ENCODE data around the gene MAS1L.

The MAS1L gene

DNA sequence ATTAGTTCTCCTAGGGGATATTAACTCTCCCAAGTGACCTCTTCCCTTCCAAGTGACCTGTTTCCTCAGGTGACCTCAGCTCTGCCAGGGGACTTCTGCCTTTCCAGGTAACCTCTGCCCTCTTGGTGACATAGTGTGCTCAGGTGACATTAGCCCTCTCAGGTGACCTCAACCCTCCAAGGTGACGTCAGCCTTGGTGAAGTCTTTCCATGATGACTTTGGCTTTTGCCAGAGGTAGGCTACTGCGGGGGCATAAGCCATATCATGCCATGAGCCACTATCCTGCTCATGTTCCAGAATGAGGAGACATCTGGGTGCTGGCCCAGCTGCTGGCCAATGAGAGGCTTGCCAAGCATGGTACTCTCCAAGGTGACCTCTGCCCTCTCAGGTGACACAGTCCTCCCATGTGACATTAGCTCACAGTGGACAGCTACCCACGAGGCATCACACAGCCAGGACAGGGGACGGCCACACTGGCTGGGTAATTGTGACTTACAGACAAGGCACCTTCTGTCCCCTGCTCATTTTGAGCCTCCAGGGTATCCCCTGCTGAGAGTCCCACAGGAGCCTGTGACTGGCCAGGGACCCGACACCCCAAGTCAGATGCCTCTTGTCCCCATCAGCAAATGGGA, 40.7 kb upstream of the MAS1L start:
- no peak for DNase-seq (ENCODE audit: low read depth)
- no peak overlapping the region for H3K4me3 ChIP-seq (ENCODE audit: low read length)
- TF ChIP-seq, protein P1, sequence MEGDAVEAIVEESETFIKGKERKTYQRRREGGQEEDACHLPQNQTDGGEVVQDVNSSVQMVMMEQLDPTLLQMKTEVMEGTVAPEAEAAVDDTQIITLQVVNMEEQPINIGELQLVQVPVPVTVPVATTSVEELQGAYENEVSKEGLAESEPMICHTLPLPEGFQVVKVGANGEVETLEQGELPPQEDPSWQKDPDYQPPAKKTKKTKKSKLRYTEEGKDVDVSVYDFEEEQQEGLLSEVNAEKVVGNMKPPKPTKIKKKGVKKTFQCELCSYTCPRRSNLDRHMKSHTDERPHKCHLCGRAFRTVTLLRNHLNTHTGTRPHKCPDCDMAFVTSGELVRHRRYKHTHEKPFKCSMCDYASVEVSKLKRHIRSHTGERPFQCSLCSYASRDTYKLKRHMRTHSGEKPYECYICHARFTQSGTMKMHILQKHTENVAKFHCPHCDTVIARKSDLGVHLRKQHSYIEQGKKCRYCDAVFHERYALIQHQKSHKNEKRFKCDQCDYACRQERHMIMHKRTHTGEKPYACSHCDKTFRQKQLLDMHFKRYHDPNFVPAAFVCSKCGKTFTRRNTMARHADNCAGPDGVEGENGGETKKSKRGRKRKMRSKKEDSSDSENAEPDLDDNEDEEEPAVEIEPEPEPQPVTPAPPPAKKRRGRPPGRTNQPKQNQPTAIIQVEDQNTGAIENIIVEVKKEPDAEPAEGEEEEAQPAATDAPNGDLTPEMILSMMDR (conservative IDR thresholded peaks at IDR 0.05; ENCODE audit: low read length) = no peak

DNA sequence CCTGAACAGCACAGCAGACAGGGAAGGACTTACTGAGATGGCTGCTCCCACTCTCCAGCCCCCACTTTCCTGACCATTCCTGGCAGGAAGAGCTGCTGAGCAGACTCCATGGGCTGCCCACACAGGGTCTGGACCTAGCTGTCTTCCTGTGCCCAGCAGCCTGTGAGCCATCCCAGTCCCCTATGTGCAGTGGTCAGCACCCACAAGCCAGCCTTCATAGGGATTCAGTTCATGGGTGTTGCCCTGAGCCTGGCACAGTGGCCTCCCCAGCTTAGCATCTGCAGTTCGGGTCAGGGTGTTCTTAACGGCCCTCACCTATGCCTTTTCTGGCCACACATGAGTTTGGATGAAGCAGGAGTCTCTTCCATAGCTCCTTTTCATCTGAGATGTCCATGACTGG, 39.8 kb upstream of the MAS1L start:
- no peak for DNase-seq (ENCODE audit: low read depth)
- H3K4me3 ChIP-seq (ENCODE audit: low read length) = no peak overlapping the region
- TF ChIP-seq, protein P1 (conservative IDR thresholded peaks at IDR 0.05; ENCODE audit: low read length) = no peak

DNA sequence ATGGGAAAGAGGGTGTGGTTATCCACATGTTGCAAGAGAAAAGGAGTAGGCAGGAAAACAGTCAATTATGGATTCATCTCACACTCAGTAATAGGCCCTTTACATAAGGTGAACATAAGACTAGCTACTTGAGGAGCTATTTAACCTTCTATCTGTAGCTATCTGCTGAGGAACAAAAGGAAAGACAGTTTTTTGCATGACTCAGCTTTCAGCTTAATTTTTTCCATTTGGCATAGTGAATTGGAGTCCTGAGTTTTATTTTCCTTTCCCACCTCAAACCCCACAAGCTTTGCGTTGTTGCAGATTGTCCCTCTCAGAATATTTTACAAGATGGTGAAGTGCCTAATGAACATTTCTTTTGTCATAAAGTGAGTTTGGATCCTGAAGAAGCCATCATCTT, 39.4 kb upstream of the MAS1L start:
- DNase-seq (ENCODE audit: low read depth) = no peak
- no peak overlapping the region for H3K4me3 ChIP-seq (ENCODE audit: low read length)
- TF ChIP-seq, protein P1 (conservative IDR thresholded peaks at IDR 0.05; ENCODE audit: low read length) = no peak

DNA sequence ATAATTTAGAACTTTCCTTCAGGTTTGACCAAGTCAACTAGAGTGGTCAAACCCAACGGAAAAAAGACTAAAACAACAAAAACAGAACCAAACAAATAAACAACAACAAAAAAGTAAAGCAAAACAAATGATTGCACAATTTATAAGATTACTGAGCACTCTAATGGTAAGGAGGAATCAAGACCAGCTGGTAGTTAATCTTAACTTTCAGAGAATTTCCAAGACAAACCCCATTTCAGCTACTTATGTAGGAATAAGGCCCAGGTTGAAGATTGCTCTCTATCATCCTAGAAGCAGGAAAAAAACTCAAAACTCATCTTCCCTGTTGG, 37.5 kb upstream of the MAS1L start:
- TF ChIP-seq, protein P1 (conservative IDR thresholded peaks at IDR 0.05; ENCODE audit: low read length) = no peak
- H3K4me3 ChIP-seq (ENCODE audit: low read length) = no peak overlapping the region
- no peak for DNase-seq (ENCODE audit: low read depth)

DNA sequence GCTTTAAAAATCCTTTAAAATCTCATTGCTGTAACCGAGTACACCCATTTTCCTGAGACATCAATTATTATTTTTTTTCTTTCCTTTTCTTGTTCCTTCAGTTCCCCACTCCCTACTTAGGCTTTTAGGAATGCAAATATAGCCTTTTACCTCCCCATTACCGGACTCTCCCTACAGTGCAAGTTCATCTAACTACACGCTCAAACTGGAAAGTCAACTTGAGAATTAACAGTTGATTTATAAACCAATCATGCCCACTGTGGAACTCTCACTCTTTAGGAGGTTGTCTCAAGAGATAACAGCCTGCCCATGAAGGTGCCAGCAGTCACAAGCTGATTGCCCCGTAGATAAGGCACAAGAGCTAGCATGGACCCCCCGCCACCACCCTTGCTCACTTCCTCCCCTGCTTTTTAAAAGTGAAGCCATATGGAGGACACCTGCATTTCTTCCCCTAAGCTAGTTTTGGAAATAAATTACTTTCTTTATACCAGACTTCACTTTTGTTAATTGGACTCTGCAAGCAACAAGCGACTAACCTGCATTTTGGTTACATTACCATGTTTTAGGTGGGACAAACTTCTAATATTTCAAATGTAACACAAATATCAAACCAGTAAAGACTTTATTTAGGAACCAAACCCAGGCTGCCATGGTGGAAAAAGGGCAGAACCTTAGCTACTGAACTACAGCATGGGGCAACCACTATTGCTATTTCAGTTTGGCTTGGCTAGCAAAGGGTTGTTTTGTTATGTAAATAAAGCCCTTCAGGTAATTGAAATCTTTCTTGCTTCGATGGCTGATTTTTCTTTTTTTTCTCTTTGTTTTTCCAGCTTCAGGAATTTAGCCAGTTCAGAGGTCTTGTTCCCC, 36.9 kb upstream of the MAS1L start:
- DNase-seq (ENCODE audit: low read depth) = no peak
- H3K4me3 ChIP-seq (ENCODE audit: low read length) = no peak overlapping the region
- TF ChIP-seq, protein P1 (conservative IDR thresholded peaks at IDR 0.05; ENCODE audit: low read length) = no peak

DNA sequence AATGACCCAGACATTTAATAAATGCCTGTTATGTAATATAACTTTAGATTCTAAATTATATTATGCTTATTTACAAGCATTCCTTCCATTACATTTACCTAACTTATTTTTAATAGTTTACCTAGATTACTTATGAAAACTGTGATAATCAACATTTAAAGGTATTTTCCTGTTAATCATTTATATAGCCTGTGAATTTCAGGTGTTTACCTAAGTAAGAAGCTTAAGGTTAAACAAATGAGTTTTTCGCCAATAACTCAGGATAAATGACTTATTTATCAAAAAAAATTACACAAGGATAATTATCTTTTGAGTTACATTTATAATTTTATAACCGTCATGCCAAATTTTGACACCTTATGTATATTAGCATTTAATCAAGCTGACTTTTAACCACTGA, 36.3 kb upstream of the MAS1L start:
- DNase-seq (ENCODE audit: low read depth) = no peak
- TF ChIP-seq, protein P1 (conservative IDR thresholded peaks at IDR 0.05; ENCODE audit: low read length) = no peak
- no peak overlapping the region for H3K4me3 ChIP-seq (ENCODE audit: low read length)

DNA sequence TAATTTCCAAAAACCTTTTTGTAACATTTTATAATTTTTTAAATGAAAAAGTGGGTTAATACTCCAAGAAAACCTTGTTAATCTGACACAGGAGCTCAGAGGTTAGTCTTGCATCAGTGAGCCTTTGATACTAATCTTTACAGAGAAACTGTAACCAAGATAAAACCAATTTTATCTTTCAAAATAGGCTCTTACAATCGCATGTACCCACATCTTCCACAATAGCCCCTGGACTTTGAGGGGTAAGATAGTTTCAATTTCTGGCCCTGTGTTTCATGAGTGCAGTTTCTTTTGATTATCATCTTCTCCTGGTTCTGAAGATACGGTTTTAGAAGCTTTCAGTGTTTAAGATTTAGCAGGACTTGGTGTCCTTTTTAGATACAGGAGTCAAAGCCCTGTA, 34.5 kb upstream of the MAS1L start:
- TF ChIP-seq, protein P1 (conservative IDR thresholded peaks at IDR 0.05; ENCODE audit: low read length) = no peak
- DNase-seq (ENCODE audit: low read depth) = no peak
- no peak overlapping the region for H3K4me3 ChIP-seq (ENCODE audit: low read length)

Data from AG10803 (cell line).